ENCODE results near the gene KCNE3. TPM values are rescaled to one million over a fixed set of nuclear protein-coding genes. Genes with fewer than 3 reads are reported as not detected.

The KCNE3 gene
- total and polyA plus RNA-seq, 12 donors = 1.1 to 23.2 (median 7.7) TPM

GRCh38 chr11:74412733-74413359 is 54.5 kb downstream of the KCNE3 start:
- 76 to 83% (median 76%) methylated on average over 11 of the region's 11 CpGs for WGBS, 4 donors
- TF ChIP-seq CTCF (IDR thresholded peaks at IDR 0.05) (no peak), POLR2A (IDR thresholded peaks at IDR 0.05) (no peak)
- Histone ChIP-seq H3K27ac (no peak overlapping the region), H3K4me1 (replicated peaks in 1 of 2) (peaks cover 0 to under 1% of the 10 kb centered on the region in 2 donors), H3K9me3 (replicated peaks in 1 of 3) (no peaks in the 10 kb centered on the region), H3K36me3 (replicated peaks in 1 of 2) (no peaks in the 10 kb centered on the region), H3K27me3 (no peaks in the 10 kb centered on the region), H3K4me3 (no peak overlapping the region)
- no peak for DNase-seq
- intact Hi-C loops (cut with DNase I) = no loop called here

DNA sequence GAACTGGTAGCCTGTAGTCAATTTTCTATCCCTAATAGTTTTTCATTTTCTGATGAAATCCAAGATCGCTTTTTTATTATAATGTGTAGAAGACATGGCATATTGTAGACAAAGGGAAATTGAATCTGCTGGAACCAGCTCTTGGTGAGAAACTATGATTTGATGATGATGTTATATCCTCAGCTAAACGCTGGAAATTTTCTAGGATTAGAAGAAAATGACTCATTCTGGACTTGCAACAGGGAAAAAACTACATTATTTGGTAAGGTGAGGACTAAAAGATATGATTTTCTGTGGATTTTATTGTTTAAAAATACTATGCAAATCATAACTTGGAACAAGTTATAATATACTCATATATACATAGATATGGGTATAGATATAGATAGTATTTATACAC is 55.0 kb downstream of the KCNE3 start:
- 63 to 75% (median 73%) methylated on average over 2 of the region's 2 CpGs for WGBS, 4 donors

GRCh38 chr11:74409633-74410032 is 57.7 kb downstream of the KCNE3 start:
- no peaks in the 10 kb centered on the region for H3K36me3 ChIP-seq (replicated peaks in 1 of 2)
- H3K27ac ChIP-seq = no peak overlapping the region
- no peaks in the 10 kb centered on the region for H3K27me3 ChIP-seq
- H3K4me3 ChIP-seq = no peak overlapping the region
- no peak for TF ChIP-seq POLR2A (IDR thresholded peaks at IDR 0.05)
- no peak for TF ChIP-seq CTCF (IDR thresholded peaks at IDR 0.05)
- no peak for DNase-seq
- H3K4me1 ChIP-seq (replicated peaks in 1 of 2) = no peaks in the 10 kb centered on the region
- intact Hi-C loops (cut with DNase I) = no loop called here
- no peaks in the 10 kb centered on the region for H3K9me3 ChIP-seq (replicated peaks in 1 of 3)
- WGBS, 4 donors = 85 to 97% (median 95%) methylated on average over 2 of the region's 2 CpGs

More for the DNA sequence above, 55.0 kb downstream of the KCNE3 start:
- no peak overlapping the region for H3K4me3 ChIP-seq
- no peaks in the 10 kb centered on the region for H3K36me3 ChIP-seq (replicated peaks in 1 of 2)
- no peaks in the 10 kb centered on the region for H3K4me1 ChIP-seq (replicated peaks in 1 of 2)
- H3K27me3 ChIP-seq = no peaks in the 10 kb centered on the region
- no peak overlapping the region for H3K27ac ChIP-seq
- no peaks in the 10 kb centered on the region for H3K9me3 ChIP-seq (replicated peaks in 1 of 3)
- no peak for DNase-seq
- intact Hi-C loops (cut with DNase I) = no loop called here
- TF ChIP-seq CTCF (IDR thresholded peaks at IDR 0.05) = no peak

Small RNA genes lying within 50 kb of the gene (small RNA-seq; reads per million reads assigned to genes)
- gene CYCSP27 = 0 reads per million in 2 donors

Other genes with a start within 250 kb of the KCNE3 start
- 1 to 10 TPM in 4 of 9 donors, under 1 TPM in 4, not detected in 1; 0.52 to 2.3 (median 0.96) TPM for gene P4HA3, start 155.9 kb downstream of the KCNE3 start, total RNA-seq
- 1 to 10 TPM in 2 of 3 donors, under 1 TPM in 1; 0.93 to 2.9 (median 1.2) TPM for gene P4HA3, start 155.9 kb downstream of the KCNE3 start, polyA plus RNA-seq
- gene PGM2L1, start 69.1 kb downstream of the KCNE3 start, total RNA-seq = 10 to 100 TPM in 2 of 9 donors, 1 to 10 TPM in 6, under 1 TPM in 1; 0.54 to 27.8 (median 2.8) TPM
- 1 to 10 TPM; 1.3 to 2.2 (median 2.0) TPM for gene PGM2L1, start 69.1 kb downstream of the KCNE3 start, polyA plus RNA-seq
- 10 to 100 TPM in 1 of 9 donors, 1 to 10 TPM in 8; 3.4 to 16.1 (median 6.0) TPM for gene LIPT2, start 26.2 kb upstream of the KCNE3 start, total RNA-seq
- 1 to 10 TPM; 1.8 to 7.0 (median 2.0) TPM for gene LIPT2, start 26.2 kb upstream of the KCNE3 start, polyA plus RNA-seq
- 10 to 100 TPM in 4 of 9 donors, 1 to 10 TPM in 5; 5.4 to 14.5 (median 10.0) TPM for gene POLD3, start 125.0 kb upstream of the KCNE3 start, total RNA-seq
- gene POLD3, start 125.0 kb upstream of the KCNE3 start, polyA plus RNA-seq = 10 to 100 TPM in 1 of 3 donors, 1 to 10 TPM in 2; 3.5 to 14.1 (median 5.6) TPM